GM21381 (cell line): Measurements from ENCODE around the gene DPP3.

Experiments
- ATAC-seq: cut with Tn5 transposase; IDR thresholded peaks from one replicate; pipeline ENCODE4 v1.9.1; 2021; ENCODE audit warnings: mild to moderate bottlenecking, moderate library complexity; ENCODE audit not compliant: unreplicated experiment

The DPP3 gene

DNA sequence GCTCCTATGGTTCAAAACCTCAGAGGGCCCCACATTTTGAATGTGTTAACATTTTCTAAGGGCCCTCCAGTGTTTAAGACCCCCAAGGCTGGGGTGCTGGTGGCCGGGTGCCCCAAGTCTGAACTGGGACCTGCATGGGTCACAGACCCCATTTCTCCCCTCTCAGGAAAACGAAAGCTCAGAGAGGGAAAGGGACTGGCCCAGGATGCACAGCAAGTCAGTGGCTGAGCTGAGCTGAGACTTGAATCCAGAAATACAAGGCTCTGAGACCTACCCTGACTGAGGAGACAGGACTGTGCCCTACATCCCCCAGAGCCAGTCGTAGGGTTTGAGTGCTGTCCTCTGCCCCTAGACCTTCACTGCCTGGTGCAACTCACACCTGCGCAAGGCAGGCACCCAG is 70.7 kb downstream of the DPP3 start:
- ATAC-seq, result no peak

DNA sequence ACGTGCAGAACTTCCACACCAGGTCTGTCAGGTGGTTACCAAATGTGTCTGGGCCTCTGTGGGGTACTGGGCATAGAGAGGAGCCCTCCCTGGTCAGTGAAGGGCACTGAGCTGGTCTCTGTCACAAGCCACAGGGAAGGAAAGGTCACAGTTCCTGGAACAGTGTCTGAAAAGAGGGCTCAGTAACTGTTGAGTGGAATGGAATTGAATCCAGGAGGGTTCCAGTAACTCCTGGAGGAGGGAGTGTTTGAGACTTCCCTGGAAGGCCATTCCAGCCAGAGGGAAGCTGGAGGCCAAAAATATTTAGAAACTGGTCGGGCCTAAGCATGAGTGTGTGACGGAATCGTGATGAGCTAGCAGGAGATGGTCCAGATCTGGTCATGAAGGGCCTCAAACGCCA is 74.4 kb downstream of the DPP3 start:
- ATAC-seq, result no peak

- no peak for ATAC-seq
Observed at GRCh38 chr11:66555416-66555815, 75.2 kb downstream of the DPP3 start.

- ATAC-seq, result no peak
Observed at GRCh38 chr11:66556086-66556485, 75.9 kb downstream of the DPP3 start.

GRCh38 chr11:66557733-66558326 is 77.6 kb downstream of the DPP3 start:
- ATAC-seq, result no peak
